OCI-LY1 (cell line): Measurements from ENCODE around the gene HPD.

Experiments
- CTCF ChIP-seq: fragments of 200-600 bp; sonication (generic), shearing (Covaris generic); IDR thresholded peaks from 2 replicates; pipeline ENCODE4 v1.5.1; 2017; ENCODE audit warnings: mild to moderate bottlenecking, antibody characterized with exemption, low read length, moderate library complexity, mixed read lengths
- EZH2 ChIP-seq: fragments of 200-600 bp; sonication (generic), shearing (Covaris generic); IDR thresholded peaks from 2 replicates; pipeline ENCODE4 v1.8.0; 2017; ENCODE audit warnings: borderline replicate concordance, mixed run types, mild to moderate bottlenecking, antibody characterized with exemption, low read length, moderate library complexity, mixed read lengths

- TF ChIP-seq EZH2 (no peak), CTCF (no peak)
Observed at GRCh38 chr12:121828306-121828705, 30.4 kb downstream of the HPD start.
